Transverse colon (tissue), 4 donors: ENCODE measurements around the gene PBX1. TPM values are rescaled to one million over a fixed set of nuclear protein-coding genes. Genes with fewer than 3 reads are reported as not detected.
A peak's percentile ranks its signal among the peaks of the same experiment; 100 is the strongest.
"Not testable (repeated sequence)": the region's sequence is repeated elsewhere in the genome, so short reads cannot be mapped to it uniquely, and the experiment has no call there.

Experiments
- DNase-seq: peaks from one replicate; pipeline ENCODE4 v3.0.0-alpha.2; 2019
- H3K27ac ChIP-seq, 4 donors: fragments of 200-600 bp; sonication (generic); 2 replicates each; pipeline ENCODE4 v1.5.1; 2016 to 2018; ENCODE audit warnings: inconsistent platforms in 4 of 4
- H3K27me3 ChIP-seq: fragments of 200-600 bp; sonication (generic); 2 replicates; pipeline ENCODE4 v1.5.1; 2017; ENCODE audit warnings: inconsistent platforms
- H3K36me3 ChIP-seq, 4 donors: fragments of 200-600 bp; sonication (generic); 2 replicates each; pipeline ENCODE4 v1.5.1; 2017 to 2019; ENCODE audit warnings: inconsistent platforms in 4 of 4
- H3K4me1 ChIP-seq, 4 donors: fragments of 200-600 bp; sonication (generic); 2 replicates each; pipeline ENCODE4 v1.5.1; 2017 to 2020; ENCODE audit warnings: inconsistent platforms in 4 of 4
- H3K4me3 ChIP-seq, 4 donors: fragments of 200-600 bp; sonication (generic); 1 replicate in 1 of 4; 2 replicates in 3 of 4; pipeline versions ENCODE4 v1.5.1 to v1.6.1; 2017 to 2019; ENCODE audit warnings: inconsistent platforms in 4 of 4
- H3K9me3 ChIP-seq, 2 donors: fragments of 200-600 bp; sonication (generic); 2 replicates each; pipeline ENCODE4 v1.5.1; 2017 to 2019; ENCODE audit warnings: inconsistent platforms in 2 of 2
- EP300 ChIP-seq: sonication (generic); formaldehyde crosslinking; IDR thresholded peaks from one replicate; pipeline ENCODE4 v1.6.1; 2017; ENCODE audit warnings: antibody characterized with exemption, low read depth
- POLR2A ChIP-seq: fragments of 450-650 bp; IDR thresholded peaks from one replicate; pipeline ENCODE4 v1.6.1; 2016; ENCODE audit warnings: antibody characterized with exemption, mild to moderate bottlenecking, moderate library complexity
- POLR2AphosphoS5 ChIP-seq, 3 donors: sonication (generic); formaldehyde crosslinking; IDR thresholded peaks; one replicate each; pipeline ENCODE4 v1.6.1; 2016; ENCODE audit warnings: antibody characterized with exemption in 3 of 3
- WGBS, 2 donors: methylation state at CpG; one replicate each; pipeline ENCODE4 v1.1.5; 2018; ENCODE audit warnings: low coverage in 1 of 2; 5-methylcytosine and 5-hydroxymethylcytosine counted together
- in situ Hi-C, 4 donors: fragments of 200-750 bp; cut with MboI; loops; one replicate each; pipeline versions ENCODE4 v1.15.0 to v1.15.1; 2017; ENCODE audit warnings: low sequenced_read_pairs in 3 of 4, low pct_ligation_motif_present in 1 of 4, low pct_unique_long_range_greater_than_20kb in 1 of 4
- intact Hi-C: fragments of 100-400 bp; cut with DNase I; formaldehyde crosslinking; loops from one replicate; pipeline ENCODE4 v1.15.1; 2023; ENCODE audit warnings: low total_unique reads
- total RNA-seq, 4 donors: library from RNA; depleted of rRNA; stranded (reverse); fragments of >200 nt; gene quantifications; one replicate each; pipeline ENCODE4 v1.1.0, GENCODE V29; 2016
- TF ChIP-seq, protein P1 (sequence below), 5 experiments: fragments of 200-600 bp in 3 of 5; fragments of 450-650 bp in 2 of 5; sonication (generic) in 3 of 5; IDR thresholded peaks; 1 replicate in 2 of 5; 2 replicates in 3 of 5; pipeline ENCODE4 v1.5.1; 2016 to 2017; ENCODE audit warnings: antibody characterized with exemption in 5 of 5, inconsistent platforms in 3 of 5, mild to moderate bottlenecking in 2 of 5, moderate library complexity in 1 of 5

Gene PBX1
- total RNA-seq, 4 donors from 2014 or later, result 46.8 to 77.2 (median 50.7) TPM

DNA sequence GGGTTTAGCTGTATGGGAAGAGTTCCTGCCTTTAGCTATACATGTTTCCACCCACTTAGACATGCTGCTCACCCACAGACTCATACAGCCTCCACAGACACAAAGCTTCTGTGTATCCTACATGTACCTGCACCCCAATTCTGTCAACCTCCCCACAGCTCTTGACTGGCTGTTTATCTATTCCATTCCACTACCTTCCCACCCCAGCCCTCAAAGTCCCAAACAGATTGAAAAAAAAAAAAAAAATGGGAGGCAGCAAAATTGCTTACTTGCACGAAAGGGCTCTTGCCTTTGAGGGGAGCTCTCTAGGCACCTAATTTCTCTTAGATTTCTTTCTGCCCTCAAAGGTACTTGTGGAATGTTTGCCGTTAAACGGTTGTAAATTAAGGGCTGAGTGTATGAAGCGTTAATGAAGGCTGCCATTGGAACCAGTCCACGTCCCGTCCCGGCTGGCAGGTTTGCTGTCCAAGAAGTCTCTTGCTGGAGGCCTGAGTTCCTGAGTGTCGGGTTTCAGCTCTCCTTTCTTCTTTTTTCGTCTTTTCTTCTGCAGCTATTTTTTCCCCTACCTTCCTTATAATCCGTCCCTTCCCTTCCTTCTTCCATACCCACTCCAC is 43.6 kb downstream of the PBX1 start:
- Histone ChIP-seq H3K4me1 (peaks cover 7 to 72% (median 51%) of the 10 kb centered on the region in 4 donors), H3K36me3 (no peaks in the 10 kb centered on the region), H3K4me3 (peak overlapping the region in 2 of 4 donors; percentile 15 to 29), H3K27ac (peak overlapping the region; percentile 80 to 85 (median 84)), H3K9me3 (no peaks in the 10 kb centered on the region), H3K27me3 (no peaks in the 10 kb centered on the region)
- no peak for TF ChIP-seq POLR2AphosphoS5 (IDR thresholded peaks at IDR 0.05)
- TF ChIP-seq, protein P1, sequence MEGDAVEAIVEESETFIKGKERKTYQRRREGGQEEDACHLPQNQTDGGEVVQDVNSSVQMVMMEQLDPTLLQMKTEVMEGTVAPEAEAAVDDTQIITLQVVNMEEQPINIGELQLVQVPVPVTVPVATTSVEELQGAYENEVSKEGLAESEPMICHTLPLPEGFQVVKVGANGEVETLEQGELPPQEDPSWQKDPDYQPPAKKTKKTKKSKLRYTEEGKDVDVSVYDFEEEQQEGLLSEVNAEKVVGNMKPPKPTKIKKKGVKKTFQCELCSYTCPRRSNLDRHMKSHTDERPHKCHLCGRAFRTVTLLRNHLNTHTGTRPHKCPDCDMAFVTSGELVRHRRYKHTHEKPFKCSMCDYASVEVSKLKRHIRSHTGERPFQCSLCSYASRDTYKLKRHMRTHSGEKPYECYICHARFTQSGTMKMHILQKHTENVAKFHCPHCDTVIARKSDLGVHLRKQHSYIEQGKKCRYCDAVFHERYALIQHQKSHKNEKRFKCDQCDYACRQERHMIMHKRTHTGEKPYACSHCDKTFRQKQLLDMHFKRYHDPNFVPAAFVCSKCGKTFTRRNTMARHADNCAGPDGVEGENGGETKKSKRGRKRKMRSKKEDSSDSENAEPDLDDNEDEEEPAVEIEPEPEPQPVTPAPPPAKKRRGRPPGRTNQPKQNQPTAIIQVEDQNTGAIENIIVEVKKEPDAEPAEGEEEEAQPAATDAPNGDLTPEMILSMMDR (IDR thresholded peaks at IDR 0.05), result no peak
- no peak for TF ChIP-seq EP300
- no peak for TF ChIP-seq POLR2A
- in situ Hi-C loops, result no loop called here
- peak; percentile 56 for DNase-seq
- intact Hi-C loops, result no loop called here
- 15 to 22% methylated on average over 5 to 10 of the region's 10 CpGs for WGBS, 2 donors

DNA sequence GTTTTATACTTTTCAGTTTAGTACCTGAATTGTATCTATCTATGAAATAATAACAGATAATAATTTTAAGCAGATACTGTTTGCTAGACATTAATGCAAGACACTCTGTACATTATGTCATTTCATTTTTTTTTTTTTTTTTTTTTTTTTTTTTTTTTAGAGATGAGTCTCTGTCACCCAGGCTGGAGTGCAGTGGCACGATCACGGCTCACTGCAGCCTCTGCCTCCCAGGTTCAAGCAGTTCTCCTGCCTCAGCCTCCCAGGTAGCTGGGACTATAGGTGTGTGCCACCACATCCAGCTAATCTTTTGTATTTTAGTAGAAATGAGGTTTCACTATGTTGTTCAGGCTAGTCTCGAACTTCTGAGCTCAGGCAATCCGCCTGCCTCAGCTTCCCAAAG is 44.8 kb downstream of the PBX1 start:
- H3K27me3 ChIP-seq, DNase-seq, intact Hi-C loops, in situ Hi-C loops, H3K36me3 ChIP-seq, H3K4me3 ChIP-seq, H3K9me3 ChIP-seq: not testable (repeated sequence)
- Histone ChIP-seq H3K4me1 (peaks cover 7 to 69% (median 48%) of the 10 kb centered on the region in 4 donors), H3K27ac (peak overlapping the region in 3 of 4 donors; percentile 80 to 85 (median 84))
- WGBS, 2 donors, result 83 to 84% methylated on average over 2 to 4 of the region's 4 CpGs

DNA sequence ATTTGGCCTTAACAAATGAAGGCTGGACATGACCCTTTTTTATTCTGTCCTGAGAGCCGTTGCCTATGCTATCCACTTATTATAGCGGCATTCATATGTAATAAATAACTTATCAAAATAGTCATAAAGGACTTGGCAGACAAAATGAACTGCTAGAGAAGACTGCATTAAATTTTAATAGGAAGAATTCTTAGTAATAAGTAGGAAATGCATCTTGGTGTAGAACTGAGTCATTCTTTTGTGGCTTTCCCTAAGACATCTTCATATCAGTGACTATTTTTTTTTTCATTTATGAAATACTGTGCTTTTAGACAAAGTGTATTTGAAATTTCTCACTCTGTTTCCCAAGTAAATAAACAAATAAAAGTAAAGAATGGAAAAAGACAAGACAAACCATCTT is 45.6 kb downstream of the PBX1 start:
- H3K27ac ChIP-seq, result peak overlapping the region in 2 of 4 donors; percentile 30 to 84
- peaks cover 7 to 64% (median 42%) of the 10 kb centered on the region in 4 donors for H3K4me1 ChIP-seq
- H3K4me3 ChIP-seq, result no peak overlapping the region
- H3K36me3 ChIP-seq, result no peaks in the 10 kb centered on the region
- 39 to 56% methylated on average over 2 of the region's 2 CpGs for WGBS, 2 donors
- DNase-seq, result no peak
- no peaks in the 10 kb centered on the region for H3K9me3 ChIP-seq
- TF ChIP-seq POLR2AphosphoS5 (IDR thresholded peaks at IDR 0.05) (no peak), EP300 (no peak), POLR2A (no peak)
- TF ChIP-seq, protein P1 (IDR thresholded peaks at IDR 0.05), result no peak
- intact Hi-C loops (no loop called here), in situ Hi-C loops (no loop called here)
- H3K27me3 ChIP-seq, result no peaks in the 10 kb centered on the region

DNA sequence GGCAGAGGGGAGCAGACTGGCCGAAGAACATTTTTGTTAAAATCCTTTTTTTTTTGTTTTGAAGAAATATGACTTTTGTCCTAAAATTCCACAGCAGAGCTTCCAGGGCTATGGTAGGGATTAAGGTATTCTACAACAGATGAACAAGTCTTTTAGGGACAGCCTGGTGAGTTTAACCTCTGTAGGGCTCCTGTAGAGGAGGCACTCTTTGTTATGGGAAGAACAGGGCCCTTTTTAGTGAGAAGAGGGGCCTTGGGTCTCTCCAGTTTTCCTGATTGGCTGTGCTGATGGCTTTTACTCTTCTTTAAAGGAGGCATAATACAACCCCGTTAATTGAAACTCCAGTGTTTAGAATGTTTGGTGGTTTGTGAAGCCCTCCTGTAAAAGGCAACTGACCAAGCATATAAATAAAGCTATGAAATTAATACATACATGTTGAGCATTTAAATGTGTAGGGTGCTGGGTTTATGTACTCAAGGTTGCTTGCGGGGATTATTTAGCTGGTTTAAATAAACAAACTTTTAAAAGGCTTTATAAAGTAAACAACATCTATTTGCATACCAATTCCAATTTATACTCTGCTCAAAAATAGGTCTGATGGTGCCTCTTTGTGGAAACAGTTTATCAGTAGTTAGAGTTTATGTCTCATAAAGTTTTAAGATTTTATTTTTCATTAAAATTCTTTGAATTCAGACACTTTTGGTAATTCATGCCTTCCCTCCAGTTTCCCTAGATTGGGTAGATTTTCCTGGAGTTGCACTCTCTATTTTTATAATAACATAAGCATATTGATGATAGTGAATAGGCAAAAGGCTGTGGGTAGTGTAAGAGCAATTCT is 46.5 kb downstream of the PBX1 start:
- in situ Hi-C loops, result no loop called here
- Histone ChIP-seq H3K27me3 (no peaks in the 10 kb centered on the region), H3K4me1 (peaks cover 7 to 64% (median 37%) of the 10 kb centered on the region in 4 donors), H3K27ac (peak overlapping the region in 2 of 4 donors; percentile 22 to 30), H3K9me3 (no peaks in the 10 kb centered on the region), H3K36me3 (no peaks in the 10 kb centered on the region), H3K4me3 (no peak overlapping the region)
- intact Hi-C loops, result no loop called here
- TF ChIP-seq, protein P1 (IDR thresholded peaks at IDR 0.05), result no peak
- TF ChIP-seq POLR2A (no peak), EP300 (no peak), POLR2AphosphoS5 (IDR thresholded peaks at IDR 0.05) (no peak)
- no peak for DNase-seq
- 76 to 90% methylated on average over 3 of the region's 3 CpGs for WGBS, 2 donors
